Endothelial cell of umbilical vein (primary cell): ENCODE measurements around the gene CXorf49B. TPM values are rescaled to one million over a fixed set of nuclear protein-coding genes. Genes with fewer than 3 reads are reported as not detected.

ENCODE experiments used
- BruUV-seq: library from RNA; stranded (reverse); fragments of 400-500 nt; replicated peaks from 2 replicates; lab custom pipeline; 2021; lab: Mats Ljungman, UMichigan
- CTCF ChIA-PET: fragments of 300-600, 350-600 bp; sonication (Branson Sonifier 250); formaldehyde crosslinking; loops from one replicate; lab custom pipeline; 2021; ENCODE audit warnings: antibody characterized with exemption, inconsistent platforms; lab: Charles Lee
- POLR2A ChIA-PET: fragments of 300-600, 350-600 bp; sonication (Branson Sonifier 250); formaldehyde crosslinking; loops from one replicate; lab custom pipeline; 2021; ENCODE audit warnings: antibody characterized with exemption, inconsistent platforms; lab: Charles Lee
- DNase-seq: peaks from one replicate; pipeline ENCODE4 v3.0.0-alpha.2; 2011; ENCODE audit warnings: low read depth, low spot score
- FAIRE-seq: peaks from 2 replicates; lab custom pipeline; 2011; peaks lifted over from hg19 to GRCh38; lab: Jason Lieb, UNC
- H2AFZ ChIP-seq: 2 replicates; pipeline ENCODE4 v1.6.0; 2012; ENCODE audit warnings: low read depth, low read length, control low read depth, inconsistent platforms
- H3K27ac ChIP-seq: 2 replicates; pipeline ENCODE4 v1.5.1; 2011; ENCODE audit warnings: low read depth, mild to moderate bottlenecking, control low read depth, low read length, moderate library complexity; ENCODE audit not compliant: insufficient read depth
- H3K27me3 ChIP-seq, 2 experiments: 2 replicates each; pipeline versions ENCODE4 v1.6.0 to v1.6.1; 2011; ENCODE audit warnings: low read length in 2 of 2, mixed read lengths in 1 of 2; ENCODE audit not compliant: control insufficient read depth in 2 of 2, insufficient read depth in 2 of 2
- H3K36me3 ChIP-seq, 2 experiments: 2 replicates in 1 of 2; 3 replicates in 1 of 2; pipeline ENCODE4 v1.5.1; 2011; ENCODE audit warnings: low read length in 2 of 2, mild to moderate bottlenecking in 1 of 2, moderate library complexity in 1 of 2; ENCODE audit not compliant: control insufficient read depth in 2 of 2, insufficient read depth in 2 of 2; ENCODE audit errors: extremely low read depth in 1 of 2
- H3K4me1 ChIP-seq: 3 replicates; pipeline ENCODE4 v1.5.1; 2011; ENCODE audit warnings: mild to moderate bottlenecking, low read length; ENCODE audit not compliant: control insufficient read depth, insufficient read depth; ENCODE audit errors: extremely low read depth
- H3K4me2 ChIP-seq: 2 replicates; pipeline ENCODE4 v1.6.1; 2011; ENCODE audit warnings: low read length, control low read depth, mixed read lengths; ENCODE audit not compliant: insufficient read depth
- H3K4me3 ChIP-seq, 3 experiments: fragments of 200-600 bp in 1 of 3; sonication (generic), shearing (Covaris generic) in 1 of 3; replicated peaks in 1 of 3; 2 replicates each; pipeline ENCODE4 v1.5.1; 2011 to 2016; ENCODE audit warnings: control low read depth in 3 of 3, low read length in 3 of 3, mild to moderate bottlenecking in 2 of 3, inconsistent platforms in 1 of 3, low read depth in 1 of 3, moderate library complexity in 1 of 3; ENCODE audit not compliant: insufficient read depth in 1 of 3
- H3K79me2 ChIP-seq: 2 replicates; pipeline ENCODE4 v1.6.0; 2012; ENCODE audit warnings: low read length, inconsistent platforms; ENCODE audit not compliant: control insufficient read depth, insufficient read depth
- H3K9ac ChIP-seq: replicated peaks from 2 replicates; pipeline ENCODE3; 2011; ENCODE audit warnings: low read length, control low read depth; ENCODE audit not compliant: insufficient read depth; ENCODE audit errors: extremely low read depth
- H3K9me1 ChIP-seq: replicated peaks from 3 replicates; pipeline ENCODE4 v1.6.0; 2011; ENCODE audit warnings: mild to moderate bottlenecking, low read length; ENCODE audit not compliant: control insufficient read depth, insufficient read depth; ENCODE audit errors: extremely low read depth
- H3K9me3 ChIP-seq: replicated peaks from 2 replicates; pipeline ENCODE4 v1.5.1; 2012; ENCODE audit warnings: low read length, inconsistent platforms; ENCODE audit not compliant: control insufficient read depth, insufficient read depth
- H4K20me1 ChIP-seq: replicated peaks from 2 replicates; pipeline ENCODE3; 2011; ENCODE audit warnings: mild to moderate bottlenecking, low read length; ENCODE audit not compliant: control insufficient read depth, insufficient read depth; ENCODE audit errors: extremely low read depth
- EZH2 ChIP-seq: IDR thresholded peaks from 2 replicates; pipeline ENCODE4 v1.6.1; 2012; ENCODE audit warnings: borderline replicate concordance, low read depth, mild to moderate bottlenecking, moderate library complexity, low read length, inconsistent platforms; ENCODE audit not compliant: severe bottlenecking
- GATA2 ChIP-seq: IDR thresholded peaks from 2 replicates; pipeline ENCODE4 v1.7.0; 2011; ENCODE audit warnings: low read depth, mild to moderate bottlenecking, moderate library complexity, mixed read lengths, low read length; ENCODE audit not compliant: insufficient read length, insufficient read depth
- MYC ChIP-seq: IDR thresholded peaks from one replicate; pipeline ENCODE4 v1.6.1; 2011; ENCODE audit warnings: mild to moderate bottlenecking, low read depth, low read length
- POLR2A ChIP-seq: IDR thresholded peaks from 2 replicates; pipeline ENCODE4 v1.6.1; 2012; ENCODE audit warnings: low read depth, mild to moderate bottlenecking, control low read depth, low read length
- POLR2AphosphoS5 ChIP-seq: IDR thresholded peaks from 2 replicates; pipeline ENCODE4 v1.6.1; 2012; ENCODE audit warnings: low read depth, mild to moderate bottlenecking, control low read depth, low read length, moderate library complexity; ENCODE audit not compliant: insufficient read depth
- dilution Hi-C: fragments of 300-500 bp; cut with MboI; formaldehyde crosslinking; loops from one replicate; pipeline ENCODE4 v1.15.0; 2019; ENCODE audit warnings: low sequenced_read_pairs; ENCODE audit not compliant: extremely low pct_ligation_motif_present
- intact Hi-C: fragments of 100-400 bp; cut with micrococcal nuclease; formaldehyde crosslinking; loops from one replicate; pipeline ENCODE4 v1.10.0; 2022
- polyA plus RNA-seq, 4 experiments: library from polyadenylated mRNA; depleted of rRNA in 3 of 4; stranded (reverse) in 3 of 4; unstranded in 1 of 4; fragments of >200 nt; gene quantifications; 2 replicates each; pipeline versions ENCODE4 v1.2.1 to v1.2.3, GENCODE V29; 2011 to 2012; ENCODE audit warnings: missing spikeins in 1 of 4
- small RNA-seq: library from RNA; depleted of rRNA; stranded (forward); fragments of <200 nt; gene quantifications from one replicate; pipeline ENCODE3, GENCODE V24; 2012; ENCODE audit warnings: low replicate concordance, low read depth; ENCODE audit not compliant: insufficient read depth, insufficient read length
- total RNA-seq: library from RNA; stranded (reverse); gene quantifications from 2 replicates; pipeline ENCODE4 v1.2.3, GENCODE V29; 2021
- TF ChIP-seq, protein P1 (sequence below): IDR thresholded peaks from 2 replicates; pipeline ENCODE4 v1.6.1; 2011; ENCODE audit not compliant: insufficient read depth, insufficient read length
- TF ChIP-seq, protein P2 (sequence below), 2 donors: IDR thresholded peaks; 1 replicate in 1 of 2; 2 replicates in 1 of 2; pipeline ENCODE4 v1.5.1; 2011; ENCODE audit warnings: low read length in 2 of 2, mild to moderate bottlenecking in 2 of 2, moderate library complexity in 2 of 2, control low read depth in 1 of 2, inconsistent platforms in 1 of 2, low read depth in 1 of 2; ENCODE audit not compliant: insufficient read depth in 1 of 2; ENCODE audit errors: extremely low read depth in 1 of 2

Gene CXorf49B
- total and polyA plus RNA-seq, 2 donors (not counting 3 experiments of a cell fraction or from before 2014, with no cell fraction given): not detected

GRCh38 chrX:71815906-71816156, 52.7 kb downstream of the CXorf49B start:
- DNase-seq (no peak), FAIRE-seq (no peak)
- intact Hi-C loops (no loop called here), dilution Hi-C loops (no loop called here)
- H3K36me3 ChIP-seq: no peaks in the 10 kb centered on the region
- CTCF ChIA-PET: no interaction called here
- no peaks in the 10 kb centered on the region for H3K9me3 ChIP-seq
- POLR2A ChIA-PET: no interaction called here
- H3K27me3 ChIP-seq: no peaks in the 10 kb centered on the region
- H3K9me1 ChIP-seq: no peaks in the 10 kb centered on the region
- no TSS peak for BruUV-seq
- no peak overlapping the region for H3K9ac ChIP-seq
- H3K79me2 ChIP-seq: no peaks in the 10 kb centered on the region
- H3K4me1 ChIP-seq: no peaks in the 10 kb centered on the region
- no peak overlapping the region for H3K4me2 ChIP-seq
- no peak overlapping the region for H3K4me3 ChIP-seq
- no peak overlapping the region for H2AFZ ChIP-seq
- H3K27ac ChIP-seq: no peak overlapping the region
- no peaks in the 10 kb centered on the region for H4K20me1 ChIP-seq
- TF ChIP-seq EZH2: no peak
- TF ChIP-seq, protein P1, sequence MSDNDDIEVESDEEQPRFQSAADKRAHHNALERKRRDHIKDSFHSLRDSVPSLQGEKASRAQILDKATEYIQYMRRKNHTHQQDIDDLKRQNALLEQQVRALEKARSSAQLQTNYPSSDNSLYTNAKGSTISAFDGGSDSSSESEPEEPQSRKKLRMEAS: no peak
- TF ChIP-seq MYC: no peak
- TF ChIP-seq POLR2A: no peak
- no peak for TF ChIP-seq POLR2AphosphoS5
- TF ChIP-seq, protein P2, sequence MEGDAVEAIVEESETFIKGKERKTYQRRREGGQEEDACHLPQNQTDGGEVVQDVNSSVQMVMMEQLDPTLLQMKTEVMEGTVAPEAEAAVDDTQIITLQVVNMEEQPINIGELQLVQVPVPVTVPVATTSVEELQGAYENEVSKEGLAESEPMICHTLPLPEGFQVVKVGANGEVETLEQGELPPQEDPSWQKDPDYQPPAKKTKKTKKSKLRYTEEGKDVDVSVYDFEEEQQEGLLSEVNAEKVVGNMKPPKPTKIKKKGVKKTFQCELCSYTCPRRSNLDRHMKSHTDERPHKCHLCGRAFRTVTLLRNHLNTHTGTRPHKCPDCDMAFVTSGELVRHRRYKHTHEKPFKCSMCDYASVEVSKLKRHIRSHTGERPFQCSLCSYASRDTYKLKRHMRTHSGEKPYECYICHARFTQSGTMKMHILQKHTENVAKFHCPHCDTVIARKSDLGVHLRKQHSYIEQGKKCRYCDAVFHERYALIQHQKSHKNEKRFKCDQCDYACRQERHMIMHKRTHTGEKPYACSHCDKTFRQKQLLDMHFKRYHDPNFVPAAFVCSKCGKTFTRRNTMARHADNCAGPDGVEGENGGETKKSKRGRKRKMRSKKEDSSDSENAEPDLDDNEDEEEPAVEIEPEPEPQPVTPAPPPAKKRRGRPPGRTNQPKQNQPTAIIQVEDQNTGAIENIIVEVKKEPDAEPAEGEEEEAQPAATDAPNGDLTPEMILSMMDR (IDR thresholded peaks at IDR 0.05; ENCODE audit: extremely low read depth in 1 of 2, insufficient read depth in 1 of 2, low read depth in 1 of 2, low read length in 2 of 2): no peak
- TF ChIP-seq GATA2: no peak

Small RNA genes lying within 50 kb of the gene (small RNA-seq; reads per million reads assigned to genes)
- gene BX276092.1 (not detected), gene BX276092.6 (not detected), gene BX276092.8 (not detected)

Other genes starting within 250 kb of the CXorf49B start
- gene OGT, start 230.2 kb upstream of the CXorf49B start, total RNA-seq: 128 and 129 TPM in 2 replicates
- 136 and 141 TPM in 2 replicates for gene OGT, start 230.2 kb upstream of the CXorf49B start, polyA plus RNA-seq
- 2.3 and 4.0 TPM in 2 replicates for gene GCNA, start 184.9 kb upstream of the CXorf49B start, total RNA-seq
- 0.92 and 1.0 TPM in 2 replicates for gene GCNA, start 184.9 kb upstream of the CXorf49B start, polyA plus RNA-seq
- not detected in 2 replicates for gene CXCR3, start 144.8 kb upstream of the CXorf49B start, total RNA-seq
- gene CXCR3, start 144.8 kb upstream of the CXorf49B start, polyA plus RNA-seq: not detected in 2 replicates
- not detected in 2 replicates for gene CXorf49, start 45.1 kb upstream of the CXorf49B start, total RNA-seq
- gene CXorf49, start 45.1 kb upstream of the CXorf49B start, polyA plus RNA-seq: not detected in 2 replicates
- gene NHSL2, start 147.5 kb downstream of the CXorf49B start, total RNA-seq: 40.3 and 49.9 TPM in 2 replicates
- 21.2 and 23.5 TPM in 2 replicates for gene NHSL2, start 147.5 kb downstream of the CXorf49B start, polyA plus RNA-seq